ENCODE measurements around the gene FHOD3.

- TF ChIP-seq CTCF (IDR thresholded peaks at IDR 0.05) (no peak), EZH2 (IDR thresholded peaks at IDR 0.05; ENCODE audit: borderline replicate concordance, insufficient read depth, low read depth, low read length, poor library complexity, severe bottlenecking) (no peak)
Observed at GRCh38 chr18:36328916-36329315, 31.4 kb downstream of the FHOD3 start.

All from B cell (primary cell).